ENCODE data around the gene RASSF1.
A peak's percentile ranks its signal among the peaks of the same experiment; 100 is the strongest.

RASSF1 gene

DNA sequence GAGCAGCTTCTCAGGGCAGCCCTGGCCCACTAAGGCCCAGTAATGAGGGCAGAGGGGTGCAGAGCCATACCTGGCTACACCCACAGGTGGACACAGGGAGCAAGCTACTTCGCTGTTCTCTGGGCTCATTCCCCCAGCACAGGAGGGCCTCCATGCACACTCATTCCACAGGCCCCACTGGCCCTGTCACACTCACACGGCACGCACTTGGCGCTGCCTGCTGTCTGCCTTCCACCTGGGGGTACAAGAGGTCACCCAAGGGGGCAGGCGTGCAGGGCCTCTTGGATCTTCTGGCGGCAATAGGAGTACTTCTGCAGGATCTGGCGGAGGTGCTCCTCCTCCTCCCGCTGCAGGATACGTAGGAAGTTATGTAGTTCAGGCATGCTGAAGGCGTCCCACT, 10.3 kb downstream of the RASSF1 start:
- in situ Hi-C loops (cut with MboI; ENCODE audit: low sequenced_read_pairs, unreplicated experiment) = no loop called here
- TF ChIP-seq, protein P1, sequence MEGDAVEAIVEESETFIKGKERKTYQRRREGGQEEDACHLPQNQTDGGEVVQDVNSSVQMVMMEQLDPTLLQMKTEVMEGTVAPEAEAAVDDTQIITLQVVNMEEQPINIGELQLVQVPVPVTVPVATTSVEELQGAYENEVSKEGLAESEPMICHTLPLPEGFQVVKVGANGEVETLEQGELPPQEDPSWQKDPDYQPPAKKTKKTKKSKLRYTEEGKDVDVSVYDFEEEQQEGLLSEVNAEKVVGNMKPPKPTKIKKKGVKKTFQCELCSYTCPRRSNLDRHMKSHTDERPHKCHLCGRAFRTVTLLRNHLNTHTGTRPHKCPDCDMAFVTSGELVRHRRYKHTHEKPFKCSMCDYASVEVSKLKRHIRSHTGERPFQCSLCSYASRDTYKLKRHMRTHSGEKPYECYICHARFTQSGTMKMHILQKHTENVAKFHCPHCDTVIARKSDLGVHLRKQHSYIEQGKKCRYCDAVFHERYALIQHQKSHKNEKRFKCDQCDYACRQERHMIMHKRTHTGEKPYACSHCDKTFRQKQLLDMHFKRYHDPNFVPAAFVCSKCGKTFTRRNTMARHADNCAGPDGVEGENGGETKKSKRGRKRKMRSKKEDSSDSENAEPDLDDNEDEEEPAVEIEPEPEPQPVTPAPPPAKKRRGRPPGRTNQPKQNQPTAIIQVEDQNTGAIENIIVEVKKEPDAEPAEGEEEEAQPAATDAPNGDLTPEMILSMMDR (IDR thresholded peaks at IDR 0.05; ENCODE audit: borderline replicate concordance, control extremely low read depth, extremely low read depth, insufficient read depth, missing control alignments) = no peak
- DNase-seq (ENCODE audit: low spot score) = no peak

DNA sequence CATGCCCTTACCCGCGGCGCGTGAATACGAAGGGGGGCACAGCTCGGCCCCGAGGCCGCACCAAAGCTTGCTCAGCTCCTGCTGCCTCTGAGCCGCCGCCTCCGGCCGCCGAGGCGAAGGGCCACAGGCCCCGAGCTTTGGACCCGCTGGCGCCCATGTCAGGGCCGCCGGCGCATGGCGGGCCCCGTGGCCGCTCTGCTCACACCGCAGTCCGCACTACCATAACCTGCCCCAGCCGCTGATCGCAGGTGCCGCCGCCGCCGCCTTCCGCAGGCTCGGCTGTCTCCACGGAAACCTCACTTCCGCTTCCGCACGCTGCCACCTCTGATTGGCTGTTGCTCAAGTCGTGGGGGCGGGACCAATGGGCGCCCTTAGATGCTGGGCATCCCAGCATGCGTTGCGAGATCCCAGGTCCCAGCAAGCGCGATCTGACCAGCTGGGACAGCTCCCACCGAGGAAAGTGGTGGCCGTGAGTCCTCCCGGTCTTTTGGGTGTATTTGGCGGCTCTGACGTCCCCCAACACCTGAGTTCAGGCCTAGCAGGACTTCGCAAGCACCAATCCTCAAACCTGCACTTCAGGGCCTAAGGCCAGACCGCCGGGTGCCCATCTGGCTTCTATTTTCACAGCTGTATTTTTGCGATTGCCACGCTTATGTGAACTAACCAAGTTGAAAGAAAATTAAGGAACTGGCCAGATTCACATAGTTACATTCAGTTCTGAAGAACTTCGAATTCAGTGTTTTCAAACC, 12.5 kb downstream of the RASSF1 start, which contains the start of gene TUSC2:
TUSC2 (minus strand) TSS at position 281 of the 749 bp plus-strand sequence; CDS start at position 157, 124 bp downstream.
- TF ChIP-seq, protein P1 (IDR thresholded peaks at IDR 0.05; ENCODE audit: borderline replicate concordance, control extremely low read depth, extremely low read depth, insufficient read depth, missing control alignments) = no peak
- DNase-seq (ENCODE audit: low spot score) = peak; percentile 98
- in situ Hi-C loops (cut with MboI; ENCODE audit: low sequenced_read_pairs, unreplicated experiment) = no loop called here

DNA sequence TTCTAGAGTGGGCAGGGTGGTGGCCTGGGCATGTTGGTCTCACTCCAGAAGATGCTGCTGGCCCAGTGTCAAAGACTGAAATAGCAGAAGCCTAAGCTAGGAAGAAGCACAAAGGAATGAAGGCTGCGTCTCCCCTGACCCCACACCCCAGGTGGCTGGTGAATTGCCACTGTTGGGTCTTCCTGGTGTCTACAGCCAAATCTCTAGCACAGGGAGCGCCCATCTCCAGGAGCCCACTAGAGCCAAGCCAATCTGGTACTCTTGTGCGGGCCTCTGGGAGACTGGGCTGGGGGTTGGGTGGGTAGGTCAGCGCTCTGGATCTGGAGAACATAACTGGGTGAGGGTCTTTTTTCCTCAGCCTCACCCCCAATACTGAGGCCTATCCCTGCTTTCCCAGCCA, 13.5 kb downstream of the RASSF1 start:
- DNase-seq (ENCODE audit: low spot score) = no peak
- TF ChIP-seq, protein P1 (IDR thresholded peaks at IDR 0.05; ENCODE audit: borderline replicate concordance, control extremely low read depth, extremely low read depth, insufficient read depth, missing control alignments) = no peak
- in situ Hi-C loops (cut with MboI; ENCODE audit: low sequenced_read_pairs, unreplicated experiment) = no loop called here

DNA sequence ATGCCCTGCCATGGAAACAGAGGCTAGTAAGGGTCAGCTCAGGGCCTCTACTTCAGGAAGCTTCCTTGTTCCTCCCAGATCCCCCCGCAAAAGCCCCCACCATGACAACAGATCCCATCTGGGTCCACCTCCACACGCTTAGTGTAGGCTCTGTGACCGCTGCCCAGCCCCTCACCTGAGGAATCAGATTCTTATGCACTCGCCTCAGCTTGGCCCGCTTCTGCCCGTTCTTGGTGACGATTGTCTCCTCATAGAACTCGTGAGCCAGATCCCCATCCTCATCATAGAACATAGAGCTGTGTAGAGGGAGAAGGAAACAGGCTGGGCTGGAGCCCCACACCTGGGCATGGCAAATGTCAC, 14.5 kb downstream of the RASSF1 start:
- in situ Hi-C loops (cut with MboI; ENCODE audit: low sequenced_read_pairs, unreplicated experiment) = no loop called here
- TF ChIP-seq, protein P1 (IDR thresholded peaks at IDR 0.05; ENCODE audit: borderline replicate concordance, control extremely low read depth, extremely low read depth, insufficient read depth, missing control alignments) = no peak
- DNase-seq (ENCODE audit: low spot score) = no peak

DNA sequence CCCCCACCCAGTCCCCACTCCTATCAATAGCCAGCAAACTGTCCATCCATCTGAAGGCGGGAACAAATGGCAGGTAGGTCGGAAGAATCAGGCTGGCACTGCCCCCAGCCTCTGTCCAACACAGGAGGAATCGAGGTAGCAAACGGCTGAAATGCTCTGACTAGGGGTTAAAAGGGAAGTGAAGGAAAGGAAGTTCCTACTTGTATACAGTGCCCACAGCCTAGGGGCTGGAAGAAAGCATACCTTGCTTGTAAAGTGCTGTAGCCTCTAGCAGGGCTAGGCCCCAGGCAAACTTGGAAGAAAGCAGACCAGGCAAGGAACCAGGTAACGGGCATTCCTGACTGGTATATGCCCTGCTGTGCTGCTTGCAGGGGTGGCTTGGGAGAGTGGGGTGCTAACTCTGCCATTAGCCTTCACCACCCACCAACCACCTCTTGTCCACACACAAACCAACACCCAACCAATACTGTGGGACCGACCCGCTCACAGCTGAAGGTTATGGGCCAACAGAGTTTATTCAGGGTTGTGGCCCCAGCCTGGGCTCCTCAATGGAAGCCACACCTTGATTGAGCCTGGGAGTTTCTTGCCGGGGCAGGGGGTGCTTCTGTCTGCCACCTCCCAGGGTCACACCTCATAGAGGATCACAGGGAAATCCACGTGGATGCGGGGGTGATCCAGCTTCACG, 15.0 kb downstream of the RASSF1 start:
- in situ Hi-C loops (cut with MboI; ENCODE audit: low sequenced_read_pairs, unreplicated experiment) = no loop called here
- TF ChIP-seq, protein P1 (IDR thresholded peaks at IDR 0.05; ENCODE audit: borderline replicate concordance, control extremely low read depth, extremely low read depth, insufficient read depth, missing control alignments) = no peak
- DNase-seq (ENCODE audit: low spot score) = no peak

DNA sequence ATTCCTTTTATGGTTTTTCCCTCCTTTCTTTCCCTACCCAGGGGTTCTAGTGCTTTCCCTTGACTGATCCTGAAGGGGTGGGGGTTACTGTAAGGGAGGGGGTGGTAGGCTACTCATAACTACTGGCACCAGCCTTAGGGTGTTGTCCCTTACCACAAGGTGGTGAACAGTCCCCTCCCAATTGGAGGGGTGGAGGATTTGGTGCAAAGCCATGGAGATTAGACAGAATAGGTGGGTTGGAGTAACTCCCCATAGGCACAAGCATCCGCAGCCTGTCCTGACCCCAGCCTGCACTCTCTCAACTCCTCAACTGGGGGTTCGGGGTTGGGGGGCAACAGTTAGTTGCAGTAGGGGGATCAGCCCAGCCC, 15.5 kb downstream of the RASSF1 start:
- no peak for DNase-seq (ENCODE audit: low spot score)
- in situ Hi-C loops (cut with MboI; ENCODE audit: low sequenced_read_pairs, unreplicated experiment) = no loop called here
- TF ChIP-seq, protein P1 (IDR thresholded peaks at IDR 0.05; ENCODE audit: borderline replicate concordance, control extremely low read depth, extremely low read depth, insufficient read depth, missing control alignments) = no peak
